Measurements from ENCODE around the gene RELL2.
A peak's percentile ranks its signal among the peaks of the same experiment; 100 is the strongest.
"Not testable (repeated sequence)": the region's sequence is repeated elsewhere in the genome, so short reads cannot be mapped to it uniquely, and the experiment has no call there.

The RELL2 gene

GRCh38 chr5:141636413-141637122 lies at the start of gene RELL2, which contains the start of gene HDAC3:
RELL2 (plus strand) TSS chr5:141636997; CDS start chr5:141638226, 1,229 bp downstream.
HDAC3 (minus strand) TSS chr5:141636849; CDS start chr5:141636790, 59 bp downstream.
- peak; percentile 91 for DNase-seq

- DNase-seq, result no peak
Observed at GRCh38 chr5:141590127-141590526, 46.7 kb upstream of the RELL2 start.

- no peak for DNase-seq
Observed at GRCh38 chr5:141596867-141597266, 39.9 kb upstream of the RELL2 start.

DNA sequence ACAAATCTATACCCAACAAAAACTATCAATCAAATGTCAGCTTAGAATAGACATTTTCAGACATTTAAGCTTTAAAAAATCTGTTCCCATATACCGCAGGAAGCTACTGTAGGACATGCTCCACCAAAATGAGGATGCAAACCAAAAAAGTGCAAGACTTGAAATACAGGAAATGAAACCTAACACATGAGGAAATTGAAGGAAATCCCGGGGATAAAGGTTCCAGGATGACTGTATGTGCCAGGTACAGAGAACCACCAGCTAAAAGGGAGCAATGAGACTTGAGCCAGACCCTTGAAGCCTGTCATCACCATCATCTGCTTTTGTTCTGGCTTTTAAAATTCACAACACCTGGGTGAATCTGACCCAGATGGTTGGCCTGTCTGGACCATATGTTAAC lies 39.4 kb upstream of the RELL2 start:
- DNase-seq, result no peak

DNA sequence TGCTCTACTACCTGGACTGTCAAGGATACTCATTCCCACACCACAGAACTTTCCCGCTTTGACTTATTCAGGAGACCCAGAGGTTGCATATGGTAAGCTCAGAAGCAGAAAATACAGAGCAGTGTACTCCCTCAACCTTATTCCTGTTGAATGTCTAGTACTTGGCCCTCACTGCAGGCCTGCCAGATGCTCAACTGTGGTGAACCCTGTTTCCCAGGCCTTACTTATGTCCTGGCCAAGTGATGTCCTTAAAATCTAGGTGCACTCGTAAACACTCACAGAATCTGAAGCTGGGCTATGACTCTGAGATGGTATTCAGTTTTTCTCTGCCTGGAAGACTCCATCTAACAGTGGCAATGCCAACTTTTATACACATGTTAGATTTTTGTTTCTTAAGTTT lies 39.0 kb upstream of the RELL2 start:
- DNase-seq, result no peak

DNA sequence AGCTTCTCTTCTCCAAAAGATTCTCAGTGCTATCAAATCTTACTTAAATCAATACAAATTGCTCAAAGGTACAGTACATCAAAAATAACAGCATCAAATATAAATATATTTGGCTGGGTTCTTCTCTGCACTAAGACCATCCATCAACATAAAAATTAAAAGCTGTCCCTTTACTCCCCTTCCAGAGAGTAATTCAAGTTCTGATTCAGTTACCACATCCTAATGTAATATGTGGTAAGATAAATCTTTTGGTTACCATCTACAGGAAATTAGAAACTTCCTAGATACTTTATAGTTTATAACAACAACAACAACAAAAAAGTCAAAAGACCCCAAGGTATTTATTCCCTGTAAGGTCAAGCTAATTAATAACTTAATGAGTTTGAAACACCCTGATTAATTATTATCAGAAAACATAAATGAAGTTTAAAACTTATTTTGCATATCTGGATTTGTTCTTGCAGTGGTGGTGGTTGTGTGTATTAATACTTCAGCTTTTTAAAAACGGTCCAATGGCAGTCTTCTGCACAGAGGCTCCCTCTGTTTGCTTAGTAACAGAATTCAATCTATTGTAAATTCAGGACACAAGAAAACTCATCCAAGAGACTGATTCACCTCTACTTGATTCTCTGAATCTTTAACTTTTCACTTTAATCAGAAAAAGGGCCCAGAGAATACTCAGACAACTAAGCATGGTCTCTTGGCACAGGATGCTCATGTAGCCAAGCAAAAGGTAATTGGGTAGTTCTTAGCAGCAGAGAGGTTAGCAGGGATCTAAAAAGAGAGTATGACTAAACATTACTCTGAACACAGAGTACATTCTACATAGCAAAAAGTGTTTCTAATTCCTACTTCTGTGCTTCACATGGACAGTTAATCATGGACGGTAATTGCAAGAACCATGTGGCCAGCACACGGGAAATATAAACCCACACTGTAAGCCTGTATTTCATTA lies 38.1 kb upstream of the RELL2 start:
- peak; percentile 45 for DNase-seq

- DNase-seq, result no peak
Observed at GRCh38 chr5:141602606-141603005, 34.2 kb upstream of the RELL2 start.

DNA sequence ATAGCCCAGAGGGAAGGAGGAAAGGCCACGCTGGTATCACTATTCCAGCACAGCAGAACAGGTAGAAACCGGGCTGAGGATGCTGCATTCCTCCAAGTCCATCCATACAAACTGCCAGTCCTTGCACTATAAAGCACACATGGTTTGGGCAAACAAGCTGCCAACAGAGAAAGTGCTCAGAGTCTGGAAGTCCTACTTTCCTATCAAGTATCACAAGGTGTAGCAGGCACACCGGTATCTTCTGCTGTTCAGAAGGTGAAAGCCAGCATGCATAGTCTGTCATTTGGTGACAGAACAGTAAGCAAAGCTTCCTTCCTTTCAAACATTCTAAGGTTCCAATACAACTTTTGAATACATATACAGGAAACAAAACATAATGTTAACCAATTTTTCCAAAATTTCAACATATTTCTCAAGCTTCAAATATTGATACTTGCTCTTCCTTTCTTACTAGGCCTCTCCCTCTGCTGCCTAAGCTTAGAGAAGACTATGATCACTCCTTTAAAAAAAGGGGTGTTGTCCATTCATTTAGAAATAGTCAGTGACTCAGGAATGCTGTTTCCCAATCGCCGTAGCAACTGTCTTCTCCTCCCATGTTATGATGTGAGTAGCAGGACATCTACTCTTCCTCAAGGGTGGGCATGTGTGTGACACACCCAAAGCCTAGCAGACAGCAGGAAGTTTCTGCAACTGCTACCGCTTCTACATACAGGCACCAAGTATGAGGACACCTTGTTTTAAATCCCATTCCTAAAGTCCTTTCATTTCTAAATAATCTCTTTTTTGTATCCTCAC lies 32.7 kb upstream of the RELL2 start:
- peak; percentile 94 for DNase-seq

DNA sequence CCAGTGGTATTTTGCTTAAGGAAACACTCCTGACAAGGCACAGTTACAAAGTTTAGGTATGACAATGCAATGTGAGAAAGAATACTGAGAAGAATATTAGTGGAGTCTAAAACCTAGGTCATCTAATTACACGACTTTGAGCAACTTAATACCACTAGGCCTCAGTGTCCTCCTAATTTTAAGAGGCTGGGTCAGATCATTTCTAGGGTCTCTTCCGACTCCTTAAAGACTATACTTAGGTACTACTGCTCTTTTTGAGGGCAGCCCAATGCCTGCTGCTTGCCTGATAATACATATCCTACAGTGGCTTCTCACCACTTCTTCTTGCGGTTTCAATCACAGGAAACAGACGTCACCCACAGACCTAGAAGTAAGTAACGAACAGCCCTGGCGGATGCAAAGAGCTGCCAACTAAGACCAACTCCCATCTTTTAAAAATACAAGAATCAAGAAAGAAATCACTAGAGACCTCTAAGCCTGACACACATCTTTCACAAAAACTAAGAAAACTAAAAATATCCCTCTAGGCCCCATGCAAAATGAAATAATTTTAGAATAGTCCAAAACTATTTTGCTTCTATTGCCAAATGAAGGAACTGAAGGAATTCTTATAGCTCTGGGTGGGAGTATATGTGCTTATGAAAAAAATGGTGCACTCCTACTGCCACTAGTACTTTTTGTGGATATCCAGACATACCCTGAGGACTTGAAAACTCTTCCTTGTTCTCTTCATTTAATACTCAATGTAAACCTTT lies 31.1 kb upstream of the RELL2 start:
- no peak for DNase-seq

DNA sequence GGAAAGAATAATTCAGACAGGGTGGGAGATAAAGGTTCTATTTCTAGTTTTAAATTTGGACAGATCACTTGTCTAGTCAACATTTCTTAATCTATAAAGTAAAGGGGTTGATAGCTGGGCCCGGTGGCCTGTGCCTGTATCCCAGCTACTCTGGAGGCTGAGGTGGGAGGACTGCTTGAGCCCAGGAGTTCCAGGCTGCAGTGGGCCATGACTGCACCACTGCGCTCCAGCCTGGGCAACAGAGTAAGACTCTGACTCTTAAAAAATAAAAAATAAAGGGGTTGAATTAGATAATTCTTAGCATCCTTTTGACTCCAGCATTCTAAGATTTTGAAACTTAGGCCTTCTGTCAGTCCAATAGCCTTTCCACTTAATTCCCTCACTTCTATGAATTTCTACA lies 28.8 kb upstream of the RELL2 start:
- no peak for DNase-seq

- DNase-seq, result no peak
Observed at GRCh38 chr5:141608557-141608956, 28.2 kb upstream of the RELL2 start.

DNA sequence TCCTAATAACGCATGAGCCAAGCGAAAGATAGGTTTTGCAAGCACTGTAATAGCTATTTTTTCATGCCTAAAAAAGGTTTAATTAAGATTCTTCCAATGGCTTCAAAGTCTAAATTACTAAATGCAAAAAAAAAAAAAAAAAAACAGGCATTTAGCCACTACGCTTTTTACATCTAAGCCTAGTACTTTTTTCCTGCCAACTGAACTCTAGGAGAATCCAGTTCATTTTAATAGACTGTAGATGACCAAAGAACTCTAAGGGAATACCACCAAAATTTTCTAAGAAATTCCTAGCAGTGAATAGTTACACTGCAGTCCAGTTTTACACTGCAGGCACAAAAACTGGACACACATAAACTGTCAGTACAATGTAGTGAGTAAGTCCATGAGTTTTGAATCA lies 27.8 kb upstream of the RELL2 start:
- DNase-seq, result no peak

DNA sequence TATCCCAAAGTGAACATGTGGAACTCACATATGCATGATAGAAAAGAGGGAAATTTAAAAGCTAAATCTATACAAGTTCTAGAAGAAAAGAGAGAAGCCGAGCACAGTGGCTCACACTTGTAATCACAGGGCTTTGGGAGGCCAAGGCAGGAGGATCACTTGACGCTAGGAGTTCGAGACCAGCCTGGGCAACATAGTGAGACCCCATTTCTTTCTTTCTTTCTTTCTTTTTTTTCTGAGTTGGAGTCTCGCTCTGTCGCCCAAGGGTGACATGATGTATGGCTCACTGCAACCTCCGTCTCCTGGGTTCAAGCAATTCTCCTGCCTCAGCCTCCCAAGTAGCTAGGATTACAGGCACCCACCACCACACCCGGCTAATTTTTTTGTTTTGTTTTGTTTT lies 26.9 kb upstream of the RELL2 start:
- DNase-seq, result not testable (repeated sequence)

GRCh38 chr5:141611289-141611688 lies 25.5 kb upstream of the RELL2 start:
- DNase-seq, result no peak

- DNase-seq, result no peak
Observed at GRCh38 chr5:141613344-141613743, 23.5 kb upstream of the RELL2 start.

- DNase-seq, result no peak
Observed at GRCh38 chr5:141615991-141616720, 20.6 kb upstream of the RELL2 start.

GRCh38 chr5:141617128-141617527 lies 19.7 kb upstream of the RELL2 start:
- DNase-seq, result peak; percentile 38

- DNase-seq, result no peak
Observed at GRCh38 chr5:141617682-141618029, 19.1 kb upstream of the RELL2 start.

GRCh38 chr5:141618030-141618803 lies 18.6 kb upstream of the RELL2 start:
- peak; percentile 14 for DNase-seq

- DNase-seq, result peak; percentile 96
Observed at GRCh38 chr5:141618804-141619554, 17.8 kb upstream of the RELL2 start, which contains the start of gene DIAPH1. DIAPH1 (minus strand) TSS chr5:141619000; CDS start chr5:141618914, 86 bp downstream.

Data from HCEC 1CT (cell line).